ACHN (cell line): ENCODE results near the gene KRTAP9-1.
A peak's percentile ranks its signal among the peaks of the same experiment; 100 is the strongest.
"Not testable (repeated sequence)": the region's sequence is repeated elsewhere in the genome, so short reads cannot be mapped to it uniquely, and the experiment has no call there.

ENCODE experiments used
- DNase-seq: peaks from one replicate; pipeline ENCODE4 v3.0.0-alpha.2; 2015
- in situ Hi-C: cut with HindIII; loops from 2 replicates; pipeline ENCODE4 v1.10.0; 2017; ENCODE audit warnings: low sequenced_read_pairs, low pct_ligation_motif_present, low pct_unique_long_range_greater_than_20kb

Gene KRTAP9-1

DNA sequence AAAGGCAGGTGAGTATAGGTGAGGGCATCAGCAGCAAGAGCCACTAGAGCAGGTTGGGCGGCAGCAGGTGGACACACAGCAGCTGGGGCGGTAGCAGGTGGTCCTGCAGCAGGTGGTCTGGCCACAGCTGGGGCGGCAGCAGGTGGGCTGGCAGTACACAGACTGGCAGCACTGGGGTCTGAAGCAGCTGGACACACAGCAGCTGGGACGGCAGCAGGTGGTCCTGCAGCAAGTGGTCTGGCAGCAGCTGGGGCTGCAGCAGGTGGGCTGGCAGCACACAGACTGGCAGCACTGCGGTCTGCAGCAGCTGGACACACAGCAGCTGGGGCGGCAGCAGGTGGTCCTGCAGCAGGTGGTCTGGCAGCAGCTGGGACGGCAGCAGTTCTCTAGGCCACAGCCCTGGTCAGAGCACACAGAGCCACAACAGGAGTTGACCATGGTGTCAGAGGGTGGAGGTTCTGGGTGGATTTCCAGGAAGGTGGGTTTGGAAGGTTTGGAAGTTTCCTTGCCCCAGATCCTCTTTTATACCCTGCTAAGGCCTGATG, 11.9 kb upstream of the KRTAP9-1 start, which contains the start of gene KRTAP4-2:
Gene KRTAP4-2 (minus strand): TSS at position 495 of the 545 bp plus-strand sequence. CDS start 57 bp downstream, at position 438.
- no peak for DNase-seq
- in situ Hi-C loops = no loop called here

DNA sequence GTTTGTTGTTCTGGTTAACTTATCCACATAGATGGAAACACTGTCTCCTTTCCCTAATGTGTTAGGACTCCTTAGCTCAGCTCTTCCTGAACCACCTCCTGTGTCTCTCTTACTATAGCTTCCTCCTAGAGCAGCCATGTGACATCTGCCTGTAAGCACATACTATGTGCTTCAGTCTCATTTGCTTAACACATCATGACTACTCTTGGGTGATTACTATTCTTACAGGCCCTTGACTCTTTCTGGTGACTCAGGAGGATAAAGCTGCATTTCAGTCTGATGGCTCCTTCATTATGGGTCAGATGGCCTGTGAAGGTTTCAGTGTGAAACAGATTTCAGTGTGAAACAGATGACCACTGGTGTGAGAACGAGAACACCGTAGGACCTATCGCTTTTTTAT, 11.3 kb upstream of the KRTAP9-1 start:
- in situ Hi-C loops = no loop called here
- DNase-seq = no peak

DNA sequence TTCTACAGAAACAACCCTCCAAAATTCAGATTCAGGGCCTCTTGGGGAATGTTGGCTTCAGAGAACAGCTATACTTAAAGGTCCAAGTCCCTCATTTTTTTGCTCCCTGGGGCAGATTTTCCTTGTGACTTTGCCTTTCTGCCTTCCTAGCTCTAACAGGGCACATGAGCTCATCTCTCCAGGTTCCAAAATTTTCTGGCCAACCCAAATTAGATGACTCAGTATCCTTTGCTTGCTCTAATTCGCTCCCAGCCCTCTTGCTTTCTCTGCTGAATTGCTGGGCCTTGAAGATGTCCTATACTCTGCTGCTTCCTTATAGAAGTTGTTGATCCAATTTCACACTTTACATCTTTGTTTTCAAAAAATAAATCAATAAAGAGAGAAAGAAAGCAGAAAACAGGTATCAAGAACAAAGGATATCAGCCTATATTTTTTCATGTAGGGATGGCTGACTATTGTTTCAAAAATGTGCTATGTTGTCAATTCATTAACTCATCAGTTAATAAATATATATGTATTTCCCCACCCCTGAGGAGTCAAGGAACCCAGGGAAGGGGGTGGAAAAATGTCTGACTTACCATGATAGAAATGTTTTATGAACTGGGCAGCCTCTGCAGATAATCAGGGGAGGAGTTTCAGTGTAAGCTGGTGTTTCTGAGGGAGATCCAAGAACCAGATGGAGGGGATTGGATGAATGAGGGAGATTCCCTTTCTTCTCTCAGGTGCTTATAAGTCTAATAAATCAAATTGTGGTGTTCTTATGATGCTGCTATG, 10.7 kb upstream of the KRTAP9-1 start:
- in situ Hi-C loops = no loop called here
- peak; percentile 19 for DNase-seq

DNA sequence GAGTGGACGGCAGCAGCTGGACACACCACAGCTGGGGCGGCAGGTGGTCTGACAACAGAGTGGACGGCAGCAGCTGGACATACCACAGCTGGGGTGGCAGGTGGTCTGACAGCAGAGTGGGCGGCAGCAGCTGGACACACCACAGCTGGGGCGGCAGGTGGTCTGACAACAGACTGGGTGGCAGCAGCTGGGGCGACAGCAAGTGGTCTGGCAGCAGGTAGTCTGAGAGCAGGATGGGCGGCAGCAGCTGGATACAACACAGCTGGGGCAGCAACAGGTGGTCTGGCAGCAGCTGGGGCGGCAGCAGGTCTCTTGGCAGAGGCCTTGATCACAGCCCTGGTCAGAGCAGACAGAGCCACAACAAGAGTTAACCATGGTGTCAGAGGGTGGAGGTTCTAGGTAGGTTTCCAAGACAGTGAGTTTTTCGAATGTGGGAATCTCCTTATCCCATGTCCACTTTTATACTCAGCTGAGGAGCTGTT, 5.2 kb upstream of the KRTAP9-1 start, which contains the start of gene KRTAP4-1:
Gene KRTAP4-1 (minus strand): TSS at position 432 of the 482 bp plus-strand sequence. CDS start 57 bp downstream, at position 375.
- in situ Hi-C loops = no loop called here
- no peak for DNase-seq

DNA sequence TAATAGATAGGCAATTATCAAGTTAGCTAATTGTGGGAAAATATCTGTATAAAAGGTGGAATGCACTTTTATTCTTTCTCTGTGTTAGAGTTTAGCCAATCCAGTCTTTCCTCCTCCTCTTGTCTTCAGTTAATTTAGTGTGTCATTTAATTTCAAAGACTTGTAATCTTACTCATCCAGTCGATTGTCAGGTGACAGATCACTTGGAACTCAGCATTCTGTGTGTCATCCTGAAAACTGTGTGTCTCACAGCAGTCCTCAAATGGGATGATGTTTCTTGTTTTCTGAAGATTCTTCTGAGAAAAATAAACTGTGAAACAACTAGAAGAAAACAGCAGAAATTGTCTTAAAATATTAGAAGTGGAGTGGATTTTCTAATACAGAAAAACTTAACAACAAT, 4.7 kb upstream of the KRTAP9-1 start:
- in situ Hi-C loops = no loop called here
- no peak for DNase-seq

DNA sequence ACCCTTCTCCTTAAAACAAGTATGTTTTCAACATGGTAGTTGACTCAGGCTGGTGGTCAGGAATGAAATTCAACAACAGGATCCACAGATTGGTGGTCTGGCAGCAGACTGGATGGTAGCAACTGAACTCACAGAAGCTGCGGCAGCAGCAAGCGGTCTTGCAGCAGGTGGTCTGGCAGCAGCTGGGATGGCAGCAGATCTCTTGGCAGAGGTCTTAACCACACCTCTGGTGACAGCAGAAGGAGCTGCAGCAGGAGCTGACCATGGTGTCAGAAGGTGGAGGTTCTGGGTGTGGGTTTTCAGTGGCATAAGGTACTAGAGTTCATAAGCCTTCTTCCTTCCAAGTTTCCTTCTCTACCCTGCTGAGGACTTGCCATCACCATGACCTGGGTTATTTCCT, 2.8 kb upstream of the KRTAP9-1 start:
- no peak for DNase-seq
- in situ Hi-C loops = no loop called here

DNA sequence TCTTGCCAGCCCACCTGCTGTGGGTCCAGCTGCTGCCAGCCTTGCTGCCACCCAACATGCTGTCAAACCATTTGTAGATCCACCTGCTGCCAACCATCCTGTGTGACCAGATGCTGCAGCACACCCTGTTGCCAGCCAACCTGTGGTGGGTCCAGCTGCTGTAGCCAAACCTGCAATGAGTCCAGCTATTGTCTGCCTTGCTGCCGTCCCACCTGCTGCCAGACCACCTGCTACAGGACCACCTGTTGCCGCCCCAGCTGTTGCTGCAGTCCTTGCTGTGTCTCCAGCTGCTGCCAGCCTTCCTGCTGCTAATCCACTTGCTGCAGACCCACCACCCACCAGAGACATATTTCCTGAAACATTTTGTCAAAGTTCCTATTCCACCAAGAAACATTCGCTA, 641 bp downstream of the KRTAP9-1 start:
- in situ Hi-C loops = no loop called here
- DNase-seq = no peak

DNA sequence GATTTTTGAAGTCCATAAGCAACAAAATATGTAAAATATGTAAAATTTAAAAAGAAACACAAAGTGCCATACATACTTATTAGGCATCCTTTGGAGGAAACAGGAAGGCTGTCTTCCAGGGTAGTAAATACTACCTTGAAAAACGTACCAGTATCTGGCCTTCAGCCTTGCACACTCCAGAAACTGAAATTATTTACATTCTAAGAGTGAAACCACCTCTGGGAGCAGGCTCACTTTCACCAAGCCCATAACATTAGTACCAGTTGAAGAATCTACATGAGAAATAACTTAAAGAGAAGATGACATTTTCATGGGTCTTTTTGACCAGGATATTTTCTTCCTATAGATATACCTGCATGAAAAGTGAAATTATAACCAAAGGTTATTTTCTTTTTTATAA, 6.4 kb downstream of the KRTAP9-1 start:
- DNase-seq = no peak
- in situ Hi-C loops = no loop called here

DNA sequence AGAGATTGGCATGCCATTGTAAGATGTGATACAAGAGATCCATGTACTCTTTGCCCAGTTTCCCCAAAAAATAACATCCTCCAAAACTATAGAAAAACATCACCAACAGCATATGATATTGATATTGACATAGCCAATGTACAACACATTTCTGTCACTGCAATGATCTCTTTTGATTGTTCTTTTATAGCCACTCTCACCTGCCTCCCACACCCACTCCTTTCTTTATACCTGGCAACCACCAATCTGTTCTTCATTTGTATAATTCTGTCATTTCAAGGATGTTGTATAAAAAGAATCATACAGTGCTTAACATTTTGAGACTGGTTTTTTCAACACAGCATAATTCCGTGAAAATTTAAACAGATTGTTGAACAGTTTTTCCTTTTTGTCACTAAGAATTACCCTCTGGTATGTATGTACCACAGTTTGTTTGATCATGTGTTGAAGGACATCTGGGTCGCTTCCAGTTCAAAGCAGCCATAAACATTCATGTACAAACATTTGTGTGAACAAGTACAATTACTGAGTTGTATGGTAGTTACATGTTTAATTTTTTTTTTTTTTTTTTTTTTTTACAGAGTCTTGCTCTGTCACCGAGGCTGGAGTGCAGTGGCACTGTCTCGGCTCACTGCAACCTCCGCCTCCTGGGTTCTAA, 9.9 kb downstream of the KRTAP9-1 start:
- in situ Hi-C loops = no loop called here
- DNase-seq = no peak

DNA sequence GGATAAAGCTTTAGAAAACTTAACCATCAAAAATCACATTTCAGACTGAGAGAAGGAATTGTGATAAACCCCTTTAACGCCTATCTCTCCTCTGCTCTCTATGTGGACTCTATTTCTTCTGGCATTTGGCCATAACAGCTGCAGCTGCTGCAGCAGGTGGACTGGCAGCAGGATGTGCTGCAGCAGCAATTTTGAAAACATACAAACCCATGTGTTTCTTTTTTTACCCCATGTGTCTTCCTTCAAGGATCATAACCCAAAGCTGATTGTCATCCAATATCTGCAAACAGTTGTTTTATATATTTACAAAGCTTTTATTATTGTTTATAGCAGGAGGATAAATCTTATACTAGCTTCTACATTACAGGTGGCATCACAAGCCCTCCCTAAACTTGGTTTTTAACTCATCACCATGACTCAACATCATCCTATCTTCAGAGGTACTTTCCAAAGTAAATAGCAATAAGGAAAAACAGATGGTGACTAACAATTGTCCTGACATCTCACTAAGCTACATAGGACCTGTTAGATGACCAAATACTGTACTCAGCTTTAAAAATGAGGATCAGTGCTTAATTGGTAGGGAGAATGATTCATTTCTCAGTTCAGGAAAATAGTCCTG, 22.3 kb downstream of the KRTAP9-1 start:
- in situ Hi-C loops = no loop called here
- DNase-seq = no peak

DNA sequence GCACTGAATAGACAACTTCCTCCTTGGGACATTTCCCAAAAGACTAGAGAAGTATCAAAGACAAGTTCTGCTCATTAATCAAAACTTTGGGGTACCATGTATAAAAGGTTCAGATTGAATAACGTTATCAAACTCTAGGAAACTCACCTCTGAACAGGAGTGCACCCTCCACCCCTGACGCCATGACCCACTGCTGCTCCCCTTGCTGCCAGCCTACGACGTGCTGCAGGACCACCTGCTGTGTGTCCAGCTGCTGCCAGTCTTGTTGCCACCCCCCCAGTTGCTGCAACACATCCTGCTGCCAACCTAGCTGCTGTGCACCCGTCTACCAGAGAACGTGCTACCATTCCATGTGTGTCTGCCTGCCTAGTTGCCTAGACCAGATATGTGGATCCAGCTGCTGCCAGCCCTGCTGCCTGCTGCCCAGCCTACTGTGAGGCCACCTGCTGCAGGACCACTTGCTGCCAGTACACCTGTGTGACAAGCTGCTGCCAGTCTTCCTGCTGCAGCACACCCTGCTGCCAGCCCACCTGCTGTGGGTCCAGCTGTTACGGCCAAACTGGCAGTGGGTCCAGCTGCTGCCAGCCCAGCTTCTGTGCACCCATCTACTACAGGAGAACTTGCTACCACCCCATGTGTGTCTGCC, 23.0 kb downstream of the KRTAP9-1 start:
- DNase-seq = no peak
- in situ Hi-C loops = no loop called here

DNA sequence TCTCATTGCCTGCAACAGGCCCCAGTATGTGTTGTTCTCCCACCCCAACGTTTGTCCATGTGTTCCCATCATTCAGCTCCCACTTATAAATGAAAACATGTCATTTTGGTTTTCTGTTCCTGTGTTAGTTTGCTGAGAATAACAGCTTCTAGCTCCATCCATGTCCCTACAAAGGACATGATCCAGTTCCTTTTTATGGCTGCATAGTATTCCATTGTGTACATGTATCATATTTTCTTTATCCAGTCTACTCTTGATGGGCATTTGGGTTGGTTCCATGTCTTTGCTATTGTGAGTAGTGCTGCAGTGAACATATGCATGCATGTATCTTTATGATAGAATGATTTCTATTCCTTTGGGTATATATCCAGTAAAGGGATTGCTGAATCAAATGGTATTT, 26.0 kb downstream of the KRTAP9-1 start:
- DNase-seq = no peak
- in situ Hi-C loops = no loop called here

DNA sequence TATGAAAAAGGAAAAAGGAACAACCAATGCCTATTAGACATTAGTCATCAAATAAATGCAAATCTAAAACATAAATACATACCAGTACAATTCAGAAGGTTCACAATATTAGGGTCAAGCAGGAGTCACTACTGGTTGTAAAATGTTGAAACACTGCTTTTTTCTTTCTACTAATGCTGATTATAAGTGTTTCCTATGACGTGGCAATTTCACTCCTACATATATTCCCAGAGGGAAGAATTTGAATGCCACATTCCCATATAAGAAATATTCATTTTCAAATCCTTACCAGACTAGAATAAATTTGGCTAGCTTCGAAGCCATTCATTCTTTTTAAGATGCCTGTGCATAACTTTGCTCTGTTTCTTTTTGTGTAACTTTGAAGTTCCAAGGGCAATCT, 34.1 kb downstream of the KRTAP9-1 start:
- no peak for DNase-seq
- in situ Hi-C loops = no loop called here

DNA sequence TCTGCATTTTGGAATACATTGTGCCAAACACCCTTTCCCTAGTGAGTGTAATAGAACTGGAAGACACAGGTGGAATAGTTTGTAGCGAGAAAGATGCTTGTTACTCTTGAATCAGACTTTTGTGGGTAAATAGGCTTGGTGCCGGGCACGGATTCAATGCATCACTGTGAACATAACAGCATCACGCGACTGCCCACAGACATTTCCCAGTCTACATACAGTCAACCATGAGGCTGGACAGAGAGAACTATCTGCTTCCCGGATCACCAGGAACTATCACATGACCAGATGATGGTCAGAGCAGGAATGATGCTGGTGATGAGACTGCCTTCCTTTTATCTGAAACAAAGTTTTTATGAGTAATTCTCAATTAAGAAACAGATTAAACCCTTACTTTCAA, 36.4 kb downstream of the KRTAP9-1 start:
- DNase-seq = no peak
- in situ Hi-C loops = no loop called here

DNA sequence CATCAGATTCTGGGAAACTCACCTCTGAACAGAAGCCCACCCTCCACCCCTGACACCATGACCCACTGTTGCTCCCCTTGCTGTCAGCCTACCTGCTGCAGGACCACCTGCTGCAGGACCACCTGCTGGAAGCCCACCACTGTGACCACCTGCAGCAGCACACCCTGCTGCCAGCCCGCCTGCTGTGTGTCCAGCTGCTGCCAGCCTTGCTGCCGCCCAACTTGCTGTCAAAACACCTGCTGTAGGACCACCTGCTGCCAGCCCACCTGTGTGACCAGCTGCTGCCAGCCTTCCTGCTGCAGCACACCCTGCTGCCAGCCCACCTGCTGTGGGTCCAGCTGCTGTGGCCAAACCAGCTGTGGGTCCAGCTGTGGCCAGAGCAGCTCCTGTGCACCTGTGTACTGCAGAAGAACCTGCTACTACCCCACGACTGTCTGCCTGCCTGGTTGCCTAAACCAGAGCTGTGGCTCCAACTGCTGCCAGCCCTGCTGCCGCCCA, 37.0 kb downstream of the KRTAP9-1 start, which contains the start of gene KRTAP9-2:
Gene KRTAP9-2 (plus strand): TSS at position 51 of the 498 bp plus-strand sequence. CDS start 7 bp downstream, at position 58.
- in situ Hi-C loops, DNase-seq: not testable (repeated sequence)

DNA sequence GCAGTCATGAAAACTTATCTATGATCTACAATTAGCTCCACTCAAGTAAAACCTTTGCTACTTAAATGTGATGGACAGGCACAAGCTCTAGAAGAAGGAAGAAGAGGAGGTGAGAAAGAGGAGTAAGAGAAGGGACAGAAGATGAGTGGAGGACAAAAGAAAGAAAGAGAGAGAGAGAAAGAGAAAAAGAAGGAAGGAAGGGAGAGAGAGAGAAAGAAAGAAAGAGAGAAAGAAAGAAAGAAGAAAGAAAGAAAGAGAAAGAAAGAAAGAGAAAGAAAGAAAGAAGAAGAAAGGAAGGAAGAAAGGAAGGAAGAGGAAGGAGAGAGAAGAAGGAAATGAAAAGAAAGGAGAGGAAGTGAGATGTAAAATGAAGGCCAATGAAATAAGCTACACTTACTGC, 40.4 kb downstream of the KRTAP9-1 start:
- in situ Hi-C loops = no loop called here
- DNase-seq = no peak

DNA sequence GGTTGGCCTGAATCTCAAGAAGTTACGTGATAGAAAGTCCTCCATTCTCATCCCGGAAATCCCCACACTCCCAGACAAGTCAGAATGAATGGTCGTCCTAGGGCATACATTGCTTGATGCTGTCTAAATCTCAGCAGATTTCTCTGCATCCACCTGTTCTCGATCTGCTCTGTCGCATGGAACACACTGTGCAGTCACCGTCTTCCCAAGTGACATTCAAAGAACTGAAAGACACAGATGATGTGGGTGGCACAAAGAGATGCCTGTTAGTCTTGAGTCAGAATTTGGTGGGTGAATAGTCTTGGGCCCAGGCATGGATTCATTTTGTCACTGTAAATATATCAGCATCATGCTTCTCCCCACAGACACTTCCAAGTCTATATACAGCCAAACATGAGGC, 42.0 kb downstream of the KRTAP9-1 start:
- DNase-seq = no peak
- in situ Hi-C loops = no loop called here

DNA sequence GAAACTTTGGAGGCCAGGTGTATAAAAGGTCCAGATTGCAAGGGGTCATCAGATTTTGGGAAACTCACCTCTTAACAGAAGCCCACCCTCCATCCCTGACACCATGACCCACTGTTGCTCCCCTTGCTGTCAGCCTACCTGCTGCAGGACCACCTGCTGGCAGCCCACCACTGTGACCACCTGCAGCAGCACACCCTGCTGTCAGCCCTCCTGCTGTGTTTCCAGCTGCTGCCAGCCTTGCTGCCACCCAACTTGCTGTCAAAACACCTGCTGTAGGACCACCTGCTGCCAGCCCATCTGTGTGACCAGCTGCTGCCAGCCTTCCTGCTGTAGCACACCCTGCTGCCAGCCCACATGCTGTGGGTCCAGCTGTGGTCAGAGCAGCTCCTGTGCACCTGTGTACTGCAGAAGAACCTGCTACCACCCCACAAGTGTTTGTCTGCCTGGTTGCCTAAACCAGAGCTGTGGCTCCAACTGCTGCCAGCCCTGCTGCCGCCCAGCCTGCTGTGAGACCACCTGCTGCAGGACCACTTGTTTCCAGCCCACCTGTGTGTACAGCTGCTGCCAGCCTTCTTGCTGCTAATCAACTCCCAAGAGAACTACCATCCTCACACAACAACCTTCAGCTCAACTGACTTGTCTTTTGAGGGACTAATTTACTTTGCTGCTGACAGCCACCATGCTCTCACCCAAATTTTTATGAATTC, 42.9 kb downstream of the KRTAP9-1 start, which contains the start of gene KRTAP9-3:
Gene KRTAP9-3 (plus strand): TSS at position 51 of the 707 bp plus-strand sequence. CDS start 53 bp downstream, at position 104.
- in situ Hi-C loops, DNase-seq: not testable (repeated sequence)
